Measurements from ENCODE around the gene VPS8. TPM values are rescaled to one million over a fixed set of nuclear protein-coding genes. Genes with fewer than 3 reads are reported as not detected.

VPS8 gene
- total RNA-seq, 2 donors from 2014 or later = 65.1 to 69.0 TPM

- intact Hi-C loops (cut with DNase I, micrococcal nuclease) = no loop called here
- peak; percentile 45 for ATAC-seq
Measured at GRCh38 chr3:184805351-184806038, 6.5 kb upstream of the VPS8 start.

DNA sequence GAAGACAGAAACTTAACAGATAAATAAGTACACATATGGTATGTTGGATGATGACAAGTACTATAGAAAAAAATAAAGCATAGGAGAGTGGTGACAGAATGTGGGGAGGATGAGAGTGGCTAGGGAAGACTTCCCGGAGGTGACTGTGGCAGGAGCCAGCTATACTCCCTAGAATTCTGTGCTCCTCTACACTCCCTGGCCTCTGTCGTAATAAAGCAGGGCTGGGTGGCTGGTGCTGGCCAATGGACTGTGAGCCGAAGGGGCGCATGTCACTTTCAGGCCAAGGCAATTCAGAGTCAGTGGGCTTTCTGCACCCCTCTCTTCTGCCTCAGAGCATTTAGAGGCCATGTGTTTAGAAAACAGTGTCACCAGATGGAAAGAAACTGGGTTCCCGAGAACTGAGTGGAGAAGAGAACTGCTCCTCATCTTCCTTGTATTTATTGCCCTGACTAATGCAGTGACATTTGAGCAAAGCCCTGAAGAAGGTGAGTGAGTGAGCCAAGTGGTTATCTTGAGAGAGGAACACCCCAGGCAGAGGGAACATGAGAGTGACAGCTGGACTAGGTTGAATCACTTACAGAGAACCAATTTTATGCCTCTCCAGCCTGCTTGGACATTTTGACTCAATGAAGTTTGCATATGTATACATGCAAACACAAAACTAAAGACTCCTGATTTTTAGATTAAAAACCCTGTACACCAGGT is 5.2 kb upstream of the VPS8 start:
- no peak for DNase-seq
- ATAC-seq = peak; percentile 32
- intact Hi-C loops (cut with DNase I, micrococcal nuclease) = no loop called here

More at GRCh38 chr3:184805351-184806038, 6.5 kb upstream of the VPS8 start:
- DNase-seq = peak in 1 of 2 donors; percentile 23

DNA sequence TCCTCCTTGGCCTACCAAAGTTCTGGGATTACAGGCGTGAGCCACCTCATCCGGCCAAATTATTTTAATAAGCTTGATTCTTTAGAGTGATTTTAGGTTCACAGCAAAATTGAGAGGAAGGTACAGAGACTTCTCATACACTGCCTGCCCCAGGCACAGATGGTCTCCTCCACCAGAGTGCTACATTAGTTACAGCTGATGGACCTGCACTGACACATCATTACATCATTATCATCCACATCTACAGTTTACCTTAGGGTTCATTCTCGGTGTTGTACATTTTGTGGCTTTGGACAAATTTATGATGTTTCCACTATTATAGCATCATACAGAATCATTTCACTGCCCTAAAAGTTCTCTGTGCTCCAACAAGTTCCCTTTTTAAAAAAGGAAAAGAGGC is 4.4 kb upstream of the VPS8 start:
- no peak for DNase-seq
- intact Hi-C loops (cut with DNase I, micrococcal nuclease) = no loop called here
- no peak for ATAC-seq

DNA sequence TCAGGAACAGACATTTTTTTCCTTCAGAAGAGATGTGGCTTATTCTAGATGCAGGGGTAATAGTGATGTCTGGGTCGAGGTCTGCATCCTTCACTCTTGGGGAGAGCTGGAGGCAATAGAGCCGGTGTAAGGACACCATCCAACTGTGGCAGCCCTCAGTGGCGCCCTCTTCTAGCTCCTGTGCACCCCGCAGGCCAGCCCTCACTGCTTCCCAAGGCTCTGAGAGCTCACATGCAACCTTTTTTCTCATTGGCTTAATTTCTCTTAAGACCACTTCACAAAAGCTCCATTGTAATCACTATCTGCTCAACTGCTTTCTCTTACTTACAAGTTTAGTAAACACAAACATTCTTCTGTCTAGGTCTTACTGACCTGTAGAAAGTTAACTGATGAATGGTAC is 3.9 kb upstream of the VPS8 start:
- no peak for ATAC-seq

GRCh38 chr3:184810146-184810545 is 1.8 kb upstream of the VPS8 start:
- DNase-seq (no peak), ATAC-seq (no peak)
- intact Hi-C loops (cut with DNase I, micrococcal nuclease) = no loop called here

More for the DNA sequence above, 3.9 kb upstream of the VPS8 start:
- DNase-seq = no peak
- intact Hi-C loops (cut with DNase I, micrococcal nuclease) = no loop called here

DNA sequence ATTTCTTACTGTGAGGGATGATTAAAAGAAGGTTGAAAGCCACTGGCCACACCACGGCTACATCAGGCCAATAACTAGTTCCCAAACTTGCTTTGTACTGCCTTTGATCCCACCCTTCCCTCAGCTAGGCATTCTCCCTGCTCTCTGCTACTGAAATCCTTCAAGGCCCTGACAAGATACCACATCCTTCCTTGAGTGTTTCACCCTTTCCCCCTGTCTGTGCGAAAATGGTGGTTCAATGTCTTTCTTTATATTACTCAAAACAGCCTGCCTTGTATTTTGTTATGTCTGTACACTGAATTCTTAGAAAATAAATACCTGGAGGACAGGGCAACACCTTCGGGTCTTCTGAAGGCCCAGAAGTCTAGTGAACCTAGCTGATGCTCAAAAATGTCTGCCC is 932 bp upstream of the VPS8 start:
- intact Hi-C loops (cut with DNase I, micrococcal nuclease) = no loop called here
- no peak for ATAC-seq

GRCh38 chr3:184811663-184811998 is 335 bp upstream of the VPS8 start:
- intact Hi-C loops (cut with DNase I, micrococcal nuclease) = no loop called here
- DNase-seq (no peak), ATAC-seq (no peak)

More for the DNA sequence above, 932 bp upstream of the VPS8 start:
- no peak for DNase-seq

DNA sequence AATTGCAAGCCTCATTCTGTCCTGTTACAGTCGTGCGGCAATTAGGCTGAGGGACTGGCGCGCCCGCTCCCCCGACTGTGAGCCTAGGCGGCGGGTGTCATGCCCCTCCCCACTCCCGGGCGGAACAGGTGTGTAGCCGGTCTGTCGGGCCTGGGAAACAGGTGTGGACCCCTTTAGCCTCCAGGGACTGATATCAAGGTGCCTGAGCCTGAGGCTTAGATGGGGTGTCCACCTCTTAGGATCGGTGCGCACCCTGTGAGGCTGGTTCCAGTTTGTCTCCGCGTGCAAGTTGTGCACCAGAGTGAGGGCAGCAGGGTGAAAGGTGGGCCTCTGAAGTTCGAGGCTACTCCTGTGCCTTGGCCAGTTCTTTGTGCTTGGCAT is 686 bp downstream of the VPS8 start:
- intact Hi-C loops (cut with DNase I, micrococcal nuclease) = no loop called here
- DNase-seq (peak in 1 of 2 donors; percentile 60), ATAC-seq (peak; percentile 59)

- no peak for DNase-seq
- no peak for ATAC-seq
- intact Hi-C loops (cut with DNase I, micrococcal nuclease) = no loop called here
Measured at GRCh38 chr3:184813357-184813756, 1.4 kb downstream of the VPS8 start.

- intact Hi-C loops (cut with DNase I, micrococcal nuclease) = no loop called here
- ATAC-seq = no peak
- DNase-seq = no peak
Measured at GRCh38 chr3:184814214-184814613, 2.2 kb downstream of the VPS8 start.

DNA sequence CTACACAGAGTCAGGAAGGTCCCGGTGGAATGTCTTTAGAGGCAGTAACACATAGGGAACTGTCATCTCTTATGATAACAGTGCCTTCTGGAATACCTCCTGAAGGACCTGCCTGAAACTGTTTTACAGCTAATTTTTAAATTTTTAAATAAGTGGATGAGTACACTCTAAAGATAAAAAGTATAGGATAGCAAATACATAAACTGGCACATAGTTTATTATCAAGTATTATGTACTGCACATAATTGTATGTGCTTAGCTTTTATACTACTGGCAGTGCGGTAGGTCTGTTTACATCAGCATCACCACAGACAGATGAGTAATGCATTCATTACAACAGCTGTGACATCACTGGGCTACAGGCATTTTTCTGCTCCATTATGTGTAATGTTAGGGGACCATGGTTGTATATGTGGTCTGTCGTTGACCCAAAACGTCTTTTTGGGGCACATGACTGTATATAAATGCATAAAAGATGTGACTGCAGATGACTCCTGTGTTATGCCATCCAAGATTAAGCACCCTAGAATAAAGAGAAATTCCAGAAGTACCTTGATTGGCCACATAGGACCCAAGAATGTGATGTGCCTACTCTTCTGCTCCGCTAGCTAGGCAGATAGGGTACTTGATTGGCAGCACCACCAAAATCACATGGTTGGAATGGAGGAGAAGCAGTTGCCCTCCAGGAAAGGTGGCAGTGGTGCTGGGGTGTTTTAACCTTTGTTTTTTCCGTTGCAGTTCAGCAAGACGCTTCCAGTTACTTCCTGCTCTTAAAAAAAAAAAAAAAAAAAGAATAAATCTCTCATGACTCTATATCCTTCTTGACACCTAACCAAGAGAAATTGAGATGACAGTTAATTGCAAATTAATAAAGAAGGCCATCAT is 3.3 kb downstream of the VPS8 start:
- intact Hi-C loops (cut with DNase I, micrococcal nuclease) = no loop called here
- no peak for ATAC-seq

GRCh38 chr3:184816614-184817013 is 4.6 kb downstream of the VPS8 start:
- DNase-seq = no peak
- intact Hi-C loops (cut with DNase I, micrococcal nuclease) = no loop called here
- no peak for ATAC-seq

More for the DNA sequence above, 3.3 kb downstream of the VPS8 start:
- DNase-seq = no peak

- no peak for ATAC-seq
- intact Hi-C loops (cut with DNase I, micrococcal nuclease) = no loop called here
- no peak for DNase-seq
Measured at GRCh38 chr3:184820525-184820924, 8.6 kb downstream of the VPS8 start.

DNA sequence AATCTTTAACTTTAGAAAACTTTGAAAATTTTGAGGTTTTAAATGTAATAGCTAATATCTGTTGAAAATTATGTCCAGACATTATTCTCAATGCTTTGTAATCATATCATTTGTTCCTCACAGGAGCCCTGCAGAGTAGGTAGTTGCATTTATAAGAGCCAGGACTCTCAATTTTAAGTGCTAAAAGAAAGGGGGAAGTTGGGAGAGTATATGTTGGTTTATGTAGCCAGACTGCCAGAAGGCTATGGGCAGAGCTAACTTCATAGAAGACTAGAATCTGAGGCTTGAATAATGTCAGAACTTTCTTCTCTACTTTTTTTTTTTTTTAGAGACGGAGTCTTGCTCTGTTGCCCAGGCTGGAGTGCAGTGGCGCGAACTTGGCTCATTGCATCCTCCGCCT is 9.1 kb downstream of the VPS8 start:
- DNase-seq (no peak), ATAC-seq (no peak)
- intact Hi-C loops (cut with DNase I, micrococcal nuclease) = no loop called here

- no peak for DNase-seq
- intact Hi-C loops (cut with DNase I, micrococcal nuclease) = no loop called here
- ATAC-seq = no peak
Measured at GRCh38 chr3:184822081-184822480, 10.1 kb downstream of the VPS8 start.

DNA sequence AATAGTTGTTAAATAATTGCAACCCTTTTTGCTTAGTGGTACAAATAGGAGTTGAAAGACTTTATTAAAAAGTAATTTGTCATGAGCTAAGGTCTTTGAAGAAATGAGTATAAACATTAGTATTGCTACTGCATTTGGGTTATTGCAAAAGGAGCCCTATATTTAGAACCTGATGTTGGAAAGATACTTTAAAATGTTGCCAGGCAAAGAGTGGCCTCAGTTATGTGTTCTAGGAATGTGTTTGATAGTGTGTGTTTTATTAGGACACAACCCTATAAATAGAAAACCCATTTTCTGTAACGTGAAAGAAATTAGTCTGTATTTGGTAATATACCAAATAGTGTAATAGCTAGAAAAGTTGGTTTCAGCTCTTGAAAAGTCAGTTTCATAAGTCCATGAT is 10.7 kb downstream of the VPS8 start:
- intact Hi-C loops (cut with DNase I, micrococcal nuclease) = no loop called here
- ATAC-seq (no peak), DNase-seq (no peak)

DNA sequence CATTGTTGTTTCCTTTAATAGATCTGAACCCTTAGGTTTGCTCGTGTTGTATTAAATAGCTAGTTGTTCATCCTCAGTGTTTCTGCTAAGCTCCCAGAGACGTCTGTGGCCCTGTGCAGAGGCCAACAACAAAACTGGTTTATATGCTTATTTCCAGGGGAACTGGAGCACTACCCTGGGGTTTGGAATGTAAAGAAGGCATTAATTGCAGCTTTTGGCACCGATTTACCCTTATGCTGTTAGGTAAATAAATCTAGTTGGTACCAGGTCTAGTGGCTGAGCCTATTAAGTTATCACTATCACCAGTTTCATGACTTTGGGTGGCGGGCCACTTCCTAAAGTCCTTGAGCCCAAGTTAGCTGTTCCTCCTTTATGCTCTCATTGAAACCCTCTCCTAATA is 12.0 kb downstream of the VPS8 start:
- intact Hi-C loops (cut with DNase I, micrococcal nuclease) = no loop called here

GRCh38 chr3:184825121-184825820 is 13.3 kb downstream of the VPS8 start:
- ATAC-seq (peak; percentile 87), DNase-seq (peak; percentile 60 to 73)
- intact Hi-C loops (cut with DNase I, micrococcal nuclease) = no loop called here

More for the DNA sequence above, 12.0 kb downstream of the VPS8 start:
- DNase-seq (no peak), ATAC-seq (no peak)

- DNase-seq (no peak), ATAC-seq (peak; percentile 30)
- intact Hi-C loops (cut with DNase I, micrococcal nuclease) = no loop called here
Measured at GRCh38 chr3:184827572-184827971, 15.6 kb downstream of the VPS8 start.
